CD4-positive, alpha-beta T cell treated with Interleukin-2 at 100 ng/mL for 4 hours (primary cell): Measurements from ENCODE around the gene PLA2G3.

ENCODE experiments used
- DNase-seq: peaks from one replicate; pipeline ENCODE4 v3.0.0-alpha.2; 2020; ENCODE audit warnings: low spot score

PLA2G3 gene

DNA sequence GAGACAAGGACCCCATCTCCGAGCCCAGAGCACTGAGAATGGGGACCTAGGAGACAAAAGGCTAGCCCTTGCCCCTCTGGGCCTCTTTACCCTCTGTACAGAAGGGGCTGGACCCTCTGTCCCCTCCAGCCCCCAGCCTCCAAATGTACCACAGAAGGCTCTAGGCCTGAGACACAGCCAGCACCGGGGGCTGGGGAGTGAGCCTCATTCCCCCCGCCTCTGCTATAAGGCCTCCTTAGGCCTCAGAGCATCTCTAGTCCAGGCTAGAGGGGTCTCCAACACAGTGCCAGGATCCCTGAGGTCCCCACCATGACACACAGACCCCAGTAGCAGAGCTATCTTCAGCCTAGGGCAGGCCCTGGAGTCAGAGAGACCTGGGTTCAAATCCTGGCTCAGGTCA lies 54.4 kb downstream of the PLA2G3 start:
- no peak for DNase-seq

DNA sequence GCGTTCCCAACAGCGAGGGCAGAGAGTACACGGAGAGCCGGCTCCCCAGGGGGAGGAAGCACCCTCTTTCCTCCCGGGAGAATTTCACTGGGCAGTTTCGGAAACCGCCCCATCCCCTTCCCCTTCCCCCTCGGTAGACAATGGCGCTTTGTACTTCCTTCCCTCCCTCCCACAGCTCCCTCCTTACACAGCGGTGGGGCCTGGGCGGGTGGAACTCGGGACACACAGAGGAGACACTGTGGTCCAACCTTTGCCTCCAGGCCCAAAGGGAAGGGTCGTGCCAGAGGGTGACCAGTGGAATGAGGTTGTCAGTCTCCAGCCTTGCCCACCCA lies 54.8 kb downstream of the PLA2G3 start:
- DNase-seq: no peak

DNA sequence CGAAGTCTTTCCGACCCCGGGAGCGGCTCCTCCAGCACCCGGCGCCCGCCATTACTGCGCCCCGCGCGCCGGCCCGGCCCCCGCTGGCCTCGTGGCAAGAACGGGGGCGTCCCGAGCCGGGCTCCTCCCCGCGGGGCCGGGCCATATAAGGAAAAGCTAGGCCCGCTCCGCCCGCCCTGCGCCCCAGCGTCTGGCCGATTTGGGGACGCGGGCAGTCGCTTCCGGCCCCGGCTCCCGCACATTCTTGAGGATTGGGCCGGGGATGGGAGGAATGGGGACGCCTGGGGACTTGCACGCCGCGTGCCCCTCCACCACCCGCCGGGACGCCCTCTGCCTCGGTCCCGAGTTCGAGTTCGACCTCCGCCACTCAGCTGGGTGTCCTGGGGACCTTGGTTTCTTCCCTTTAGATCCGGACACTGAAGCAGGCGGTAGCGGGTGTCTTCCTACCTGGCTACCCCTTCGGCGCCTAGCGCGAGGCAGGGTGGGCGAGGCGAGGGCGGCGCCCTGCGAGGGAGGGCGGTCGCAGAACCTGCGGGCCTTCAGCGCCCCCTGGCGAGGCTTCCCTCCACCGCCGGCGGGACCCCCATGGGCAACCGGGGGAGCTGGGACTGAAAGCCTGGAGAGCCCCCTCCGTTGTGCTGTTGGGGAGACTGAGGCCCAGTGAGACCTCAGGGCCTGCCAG lies 55.4 kb downstream of the PLA2G3 start:
- DNase-seq: peak; percentile 77
